OCI-LY1 (cell line): ENCODE results near the gene BRD1.

ENCODE experiments used
- H2AFZ ChIP-seq: fragments of 200-600 bp; sonication (generic), shearing (Covaris generic); 2 replicates; pipeline ENCODE4 v1.6.0; 2014; ENCODE audit warnings: antibody characterized with exemption, mild to moderate bottlenecking, low read length
- H3F3A ChIP-seq: fragments of 200-600 bp; sonication (generic), shearing (Covaris generic); 2 replicates; pipeline ENCODE4 v1.6.0; 2014; ENCODE audit warnings: mild to moderate bottlenecking, antibody characterized with exemption, low read length, moderate library complexity; ENCODE audit not compliant: insufficient read depth
- H3K27ac ChIP-seq: fragments of 200-600 bp; sonication (generic); 2 replicates; pipeline ENCODE4 v1.5.1; 2014; ENCODE audit warnings: low read length, mixed run types, mild to moderate bottlenecking, low read depth; ENCODE audit not compliant: poor library complexity, severe bottlenecking
- H3K27me3 ChIP-seq: fragments of 200-600 bp; sonication (generic); 2 replicates; pipeline ENCODE4 v1.6.0; 2014; ENCODE audit warnings: antibody characterized with exemption, mild to moderate bottlenecking, low read length, moderate library complexity; ENCODE audit not compliant: insufficient read depth
- H3K36me3 ChIP-seq: fragments of 200-600 bp; sonication (generic); 2 replicates; pipeline ENCODE4 v1.6.1; 2014; ENCODE audit warnings: mild to moderate bottlenecking, antibody characterized with exemption, low read length, moderate library complexity, mixed read lengths; ENCODE audit not compliant: insufficient read depth
- H3K4me1 ChIP-seq: fragments of 200-600 bp; sonication (generic); 2 replicates; pipeline ENCODE4 v1.5.1; 2014; ENCODE audit warnings: mild to moderate bottlenecking, low read length, moderate library complexity; ENCODE audit not compliant: insufficient read depth, severe bottlenecking
- H3K4me2 ChIP-seq: fragments of 200-600 bp; sonication (generic), shearing (Covaris generic); 2 replicates; pipeline ENCODE4 v1.6.1; 2014; ENCODE audit warnings: low read length
- H3K4me3 ChIP-seq: fragments of 200-600 bp; sonication (generic); 2 replicates; pipeline ENCODE4 v1.5.1; 2014; ENCODE audit warnings: low read length, low read depth, mild to moderate bottlenecking, mixed read lengths; ENCODE audit not compliant: poor library complexity, severe bottlenecking
- H3K79me2 ChIP-seq: fragments of 200-600 bp; shearing (Covaris generic); 2 replicates; pipeline ENCODE4 v1.6.1; 2016; ENCODE audit warnings: mixed run types, low read length, mixed read lengths; ENCODE audit not compliant: insufficient read depth
- H3K9ac ChIP-seq: fragments of 200-600 bp; sonication (generic), shearing (Covaris generic); 2 replicates; pipeline ENCODE4 v1.6.1; 2014; ENCODE audit warnings: mild to moderate bottlenecking, low read length, mixed read lengths
- H3K9me2 ChIP-seq: fragments of 200-600 bp; sonication (generic), shearing (Covaris generic); 2 replicates; pipeline ENCODE4 v1.6.1; 2014; ENCODE audit warnings: low read depth, mild to moderate bottlenecking, low read length, mixed read lengths
- H3K9me3 ChIP-seq: fragments of 200-600 bp; shearing (Covaris generic); 2 replicates; pipeline ENCODE4 v1.6.1; 2014; ENCODE audit warnings: low read length, mixed read lengths
- H4K20me1 ChIP-seq: fragments of 200-600 bp; sonication (generic), shearing (Covaris generic); 2 replicates; pipeline ENCODE4 v1.6.0; 2016; ENCODE audit warnings: mild to moderate bottlenecking, low read length; ENCODE audit not compliant: insufficient read depth
- EZH2 ChIP-seq: fragments of 200-600 bp; sonication (generic), shearing (Covaris generic); IDR thresholded peaks from 2 replicates; pipeline ENCODE4 v1.8.0; 2017; ENCODE audit warnings: borderline replicate concordance, mixed run types, mild to moderate bottlenecking, antibody characterized with exemption, low read length, moderate library complexity, mixed read lengths
- TF ChIP-seq, protein P1 (sequence below): fragments of 200-600 bp; sonication (generic), shearing (Covaris generic); IDR thresholded peaks from 2 replicates; pipeline ENCODE4 v1.5.1; 2017; ENCODE audit warnings: mild to moderate bottlenecking, antibody characterized with exemption, low read length, moderate library complexity, mixed read lengths

The BRD1 gene

DNA sequence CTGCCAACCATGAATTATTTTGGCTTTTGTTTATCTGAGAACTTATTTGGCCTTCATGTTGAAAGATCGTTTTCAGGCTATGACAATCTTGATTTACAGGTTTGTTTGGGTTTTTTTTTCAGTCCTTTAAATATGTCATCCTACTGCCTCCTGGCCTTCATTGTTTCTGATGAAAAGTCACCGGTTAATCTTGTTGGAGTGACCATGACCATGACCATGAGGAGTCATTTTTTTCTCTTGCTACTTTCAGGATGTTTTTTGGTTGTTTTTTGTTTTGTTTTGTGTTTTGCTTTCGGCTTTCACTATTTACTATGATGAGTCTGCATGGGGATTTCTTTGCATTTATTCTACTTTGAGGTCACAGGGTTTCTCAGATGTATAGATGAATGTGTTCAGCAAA lies 81.6 kb downstream of the BRD1 start:
- H3F3A ChIP-seq, result no peaks in the 10 kb centered on the region
- H3K36me3 ChIP-seq, result no peaks in the 10 kb centered on the region
- no peak overlapping the region for H2AFZ ChIP-seq
- H3K9ac ChIP-seq, result no peak overlapping the region
- no peaks in the 10 kb centered on the region for H3K4me1 ChIP-seq
- no peak overlapping the region for H3K4me3 ChIP-seq
- TF ChIP-seq EZH2, result no peak
- TF ChIP-seq, protein P1, sequence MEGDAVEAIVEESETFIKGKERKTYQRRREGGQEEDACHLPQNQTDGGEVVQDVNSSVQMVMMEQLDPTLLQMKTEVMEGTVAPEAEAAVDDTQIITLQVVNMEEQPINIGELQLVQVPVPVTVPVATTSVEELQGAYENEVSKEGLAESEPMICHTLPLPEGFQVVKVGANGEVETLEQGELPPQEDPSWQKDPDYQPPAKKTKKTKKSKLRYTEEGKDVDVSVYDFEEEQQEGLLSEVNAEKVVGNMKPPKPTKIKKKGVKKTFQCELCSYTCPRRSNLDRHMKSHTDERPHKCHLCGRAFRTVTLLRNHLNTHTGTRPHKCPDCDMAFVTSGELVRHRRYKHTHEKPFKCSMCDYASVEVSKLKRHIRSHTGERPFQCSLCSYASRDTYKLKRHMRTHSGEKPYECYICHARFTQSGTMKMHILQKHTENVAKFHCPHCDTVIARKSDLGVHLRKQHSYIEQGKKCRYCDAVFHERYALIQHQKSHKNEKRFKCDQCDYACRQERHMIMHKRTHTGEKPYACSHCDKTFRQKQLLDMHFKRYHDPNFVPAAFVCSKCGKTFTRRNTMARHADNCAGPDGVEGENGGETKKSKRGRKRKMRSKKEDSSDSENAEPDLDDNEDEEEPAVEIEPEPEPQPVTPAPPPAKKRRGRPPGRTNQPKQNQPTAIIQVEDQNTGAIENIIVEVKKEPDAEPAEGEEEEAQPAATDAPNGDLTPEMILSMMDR, result no peak
- no peak overlapping the region for H3K4me2 ChIP-seq
- peaks cover 13% of the 10 kb centered on the region; the same call in 1 of the 2 replicates for H3K9me3 ChIP-seq
- no peaks in the 10 kb centered on the region for H3K79me2 ChIP-seq
- H3K27me3 ChIP-seq, result peaks cover 4% of the 10 kb centered on the region; the same call in 1 of the 2 replicates
- no peaks in the 10 kb centered on the region for H3K9me2 ChIP-seq
- H4K20me1 ChIP-seq, result no peaks in the 10 kb centered on the region
- no peak overlapping the region for H3K27ac ChIP-seq

DNA sequence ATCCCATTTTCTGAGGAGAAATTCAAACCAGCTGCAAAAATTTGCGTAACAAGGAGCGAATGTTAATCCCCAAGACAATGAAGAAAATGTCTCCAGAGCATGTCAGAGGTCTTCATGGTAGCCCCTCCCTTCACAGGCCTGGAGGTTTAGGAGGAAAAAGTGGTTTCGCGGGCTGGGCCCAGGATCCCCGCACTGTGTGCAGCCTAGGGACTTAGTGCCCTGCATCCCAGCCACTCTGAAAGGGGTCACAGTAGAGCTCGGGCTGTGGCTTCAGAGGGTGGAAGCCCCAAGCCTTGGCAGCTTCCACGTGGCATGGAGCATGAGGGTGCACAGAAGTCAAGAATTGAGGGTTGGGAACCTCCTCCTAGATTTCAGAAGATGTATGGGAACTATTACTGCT lies 87.4 kb downstream of the BRD1 start:
- no peaks in the 10 kb centered on the region for H3K9me2 ChIP-seq
- H3K27ac ChIP-seq, result no peak overlapping the region
- TF ChIP-seq, protein P1, result no peak
- TF ChIP-seq EZH2, result no peak
- no peaks in the 10 kb centered on the region for H3F3A ChIP-seq
- H3K4me1 ChIP-seq, result no peaks in the 10 kb centered on the region
- no peak overlapping the region for H3K4me2 ChIP-seq
- H2AFZ ChIP-seq, result no peak overlapping the region
- peaks cover 13% of the 10 kb centered on the region for H3K9me3 ChIP-seq
- H3K36me3 ChIP-seq, result no peaks in the 10 kb centered on the region
- H3K79me2 ChIP-seq, result no peaks in the 10 kb centered on the region
- H3K27me3 ChIP-seq, result peaks cover 9% of the 10 kb centered on the region; the same call in 1 of the 2 replicates
- no peak overlapping the region for H3K9ac ChIP-seq
- H4K20me1 ChIP-seq, result no peaks in the 10 kb centered on the region
- H3K4me3 ChIP-seq, result no peak overlapping the region

DNA sequence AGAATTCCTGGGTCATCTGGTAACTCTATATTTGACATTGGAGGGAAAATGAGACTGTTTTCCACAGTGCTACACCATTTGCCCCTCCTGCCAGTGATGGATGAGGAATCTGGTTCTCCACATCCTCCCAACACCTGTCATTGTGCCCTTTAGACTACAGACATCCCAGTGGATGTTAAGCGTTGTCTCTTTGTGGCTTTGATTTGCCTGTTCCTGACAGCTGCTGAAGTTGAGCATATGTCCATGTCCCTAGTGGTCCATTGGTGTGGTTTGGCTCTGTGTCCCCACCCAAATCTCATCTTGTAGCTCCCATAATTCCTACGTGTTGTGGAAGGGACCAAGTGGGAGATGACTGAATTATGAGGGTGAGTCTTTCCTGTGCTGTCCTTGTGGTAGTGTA lies 88.5 kb downstream of the BRD1 start:
- no peak for TF ChIP-seq EZH2
- TF ChIP-seq, protein P1, result no peak
- no peaks in the 10 kb centered on the region for H3K79me2 ChIP-seq
- H3K4me2 ChIP-seq, result no peak overlapping the region
- no peak overlapping the region for H2AFZ ChIP-seq
- H3K9me2 ChIP-seq, result no peaks in the 10 kb centered on the region
- no peaks in the 10 kb centered on the region for H3K4me1 ChIP-seq
- H3K27ac ChIP-seq, result no peak overlapping the region
- no peaks in the 10 kb centered on the region for H3K36me3 ChIP-seq
- peaks cover 9% of the 10 kb centered on the region; the same call in 1 of the 2 replicates for H3K27me3 ChIP-seq
- H3F3A ChIP-seq, result no peaks in the 10 kb centered on the region
- H3K4me3 ChIP-seq, result no peak overlapping the region
- no peaks in the 10 kb centered on the region for H4K20me1 ChIP-seq
- H3K9me3 ChIP-seq, result peaks cover 6% of the 10 kb centered on the region
- H3K9ac ChIP-seq, result no peak overlapping the region
